T47D (cell line): ENCODE measurements around the gene ARMC9.
"Not testable (repeated sequence)": the region's sequence is repeated elsewhere in the genome, so short reads cannot be mapped to it uniquely, and the experiment has no call there.

Source experiments
- DNase-seq, 2 experiments: peaks; one replicate each; pipeline versions ENCODE4 v3.0.0 to v3.0.0-alpha.2; 2011 to 2012; ENCODE audit warnings: low read depth in 1 of 2, low spot score in 1 of 2
- JUND ChIP-seq: IDR thresholded peaks from 2 replicates; pipeline ENCODE4 v1.6.1; 2012; ENCODE audit warnings: low read depth
- in situ Hi-C: cut with HindIII; loops from 2 replicates; pipeline ENCODE4 v1.10.0; 2016; ENCODE audit warnings: low sequenced_read_pairs, low pct_unique_long_range_greater_than_20kb

Gene ARMC9

DNA sequence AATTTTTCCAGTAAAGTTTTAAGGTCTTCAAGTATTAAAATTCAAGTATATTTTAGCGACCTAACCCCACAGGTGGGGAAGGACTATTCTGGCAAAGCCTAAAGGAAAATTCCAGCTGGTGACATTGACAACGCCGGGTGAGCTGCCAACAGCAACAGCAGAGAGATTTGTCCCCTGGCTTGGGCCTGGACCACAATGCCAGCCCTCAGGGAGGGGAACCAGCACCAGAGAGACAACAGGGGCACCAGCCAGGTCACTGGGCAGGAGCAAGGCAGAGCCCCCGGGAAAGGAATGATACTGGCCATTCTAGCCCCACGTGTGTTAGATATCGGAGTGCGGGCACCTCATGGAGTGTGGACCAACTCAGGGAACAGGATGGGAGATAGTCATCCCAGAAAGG is 95.7 kb downstream of the ARMC9 start:
- no peak for TF ChIP-seq JUND
- DNase-seq: no peak
- in situ Hi-C loops: no loop called here

DNA sequence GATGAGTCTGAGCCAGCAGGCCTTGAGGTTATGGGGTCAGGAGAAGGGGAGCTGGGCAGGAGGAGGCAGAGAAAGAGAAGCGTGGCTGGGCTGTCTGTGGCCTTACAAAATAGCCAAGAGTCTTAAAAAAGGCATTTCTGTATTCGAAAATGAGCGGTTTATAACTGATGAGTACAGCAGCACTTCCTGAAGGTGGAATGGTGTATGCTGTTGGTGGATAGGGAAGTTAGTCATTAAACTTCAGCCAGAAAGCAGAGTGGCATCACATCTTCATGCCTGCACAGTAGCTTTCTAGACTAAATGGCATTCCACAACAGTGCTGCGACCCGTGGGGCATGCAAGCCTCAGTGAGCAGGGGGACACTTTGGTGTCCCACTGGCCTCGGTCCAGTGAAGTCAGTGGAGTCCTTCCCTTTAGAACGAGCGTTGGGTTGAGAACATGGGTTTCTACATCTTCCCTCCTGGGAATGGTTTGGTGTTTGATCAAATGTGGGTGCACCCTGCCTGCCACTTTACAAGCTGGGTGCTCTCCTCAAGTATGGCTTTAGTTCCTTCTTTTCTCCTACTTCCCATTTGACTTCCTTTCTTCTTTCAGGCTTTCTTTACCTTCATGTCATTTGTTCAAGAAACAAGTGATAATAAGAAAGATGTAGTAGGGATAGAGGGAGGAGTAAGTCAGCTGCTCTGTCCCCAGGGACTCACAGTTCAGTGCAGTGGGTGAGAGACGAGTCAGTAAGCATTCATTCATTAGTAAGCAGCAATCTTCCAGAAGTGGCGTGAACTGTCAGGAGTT is 96.3 kb downstream of the ARMC9 start:
- in situ Hi-C loops: no loop called here
- DNase-seq: no peak
- TF ChIP-seq JUND: no peak

DNA sequence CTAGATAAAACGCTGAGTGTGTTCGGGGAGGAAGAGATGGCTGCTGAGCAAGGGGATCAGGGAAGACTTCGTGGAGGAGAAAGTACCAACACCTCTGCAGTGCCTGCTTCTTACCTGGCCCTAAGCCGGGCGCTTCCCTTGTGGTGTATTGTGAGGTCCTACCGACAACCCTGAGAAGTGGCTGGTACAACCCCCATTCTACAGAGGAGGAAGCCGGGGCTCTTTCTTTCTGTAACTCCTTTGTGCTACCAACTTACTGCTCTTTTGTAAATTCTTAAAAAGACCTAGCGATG is 96.9 kb downstream of the ARMC9 start:
- DNase-seq: no peak
- in situ Hi-C loops: no loop called here
- TF ChIP-seq JUND: no peak

DNA sequence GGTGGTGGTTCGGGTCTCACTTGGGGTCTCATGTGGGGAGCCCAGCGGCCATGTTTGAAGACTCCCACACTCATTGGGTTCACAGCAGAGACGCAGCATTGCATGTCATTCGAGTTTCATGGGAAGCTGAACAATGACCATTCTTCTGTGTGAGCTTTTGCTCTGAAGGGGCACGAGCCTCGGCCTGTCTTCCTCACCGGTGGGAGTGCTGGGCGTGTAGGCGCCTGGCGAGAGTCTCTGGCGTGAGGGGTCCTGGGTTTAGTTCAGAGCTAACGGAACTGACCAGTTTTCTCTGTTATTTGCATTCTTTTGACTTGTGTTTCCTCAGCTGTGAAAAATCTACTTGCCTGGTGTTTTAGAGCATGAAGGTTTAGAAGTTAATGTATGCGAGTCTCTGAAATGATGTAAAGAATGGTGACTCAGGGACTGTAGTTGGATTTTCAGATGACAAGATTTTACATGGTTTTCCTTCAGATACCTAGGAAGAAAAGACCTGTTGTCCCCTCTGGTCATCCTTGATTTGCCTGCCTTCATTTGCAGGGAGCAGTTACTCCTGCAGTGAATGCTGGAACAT is 98.1 kb downstream of the ARMC9 start:
- in situ Hi-C loops: no loop called here
- no peak for DNase-seq
- TF ChIP-seq JUND: no peak

DNA sequence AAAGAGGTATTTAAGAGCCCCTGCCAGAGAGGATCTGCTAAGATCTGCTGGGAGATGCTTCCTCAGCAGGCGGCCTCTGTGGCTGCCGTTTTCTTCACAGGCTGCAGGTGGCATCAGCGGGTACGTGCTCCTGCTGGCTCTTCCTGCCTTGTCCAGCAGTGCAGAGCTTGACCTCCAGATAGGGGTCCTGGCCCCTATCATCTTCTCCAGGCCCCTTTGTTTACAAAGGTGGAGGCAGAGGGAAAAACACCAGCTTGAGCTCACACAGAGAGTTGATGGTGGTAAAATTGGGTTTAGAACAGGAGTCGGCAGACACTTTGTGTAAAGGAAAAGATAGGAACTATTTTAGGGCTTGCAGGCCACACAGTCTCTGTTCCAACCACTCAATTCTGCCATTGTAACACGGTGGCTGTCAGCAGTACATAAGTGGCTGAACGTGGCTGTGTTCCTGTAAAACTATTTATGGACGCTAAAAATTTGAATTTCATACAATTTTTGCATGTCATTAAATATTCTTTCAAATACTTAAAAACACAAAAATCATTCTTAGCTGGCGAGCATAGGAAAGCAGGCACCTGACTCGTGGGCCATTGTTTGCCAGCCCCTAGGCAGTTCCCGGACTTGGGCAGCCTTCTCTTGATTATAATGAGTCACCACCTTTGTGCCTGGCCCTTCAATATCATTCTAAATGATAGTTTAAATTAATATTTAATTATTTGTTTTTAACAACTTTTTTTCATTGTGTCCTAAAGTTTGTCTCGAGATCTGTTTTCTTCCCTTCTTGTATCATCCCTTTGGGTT is 98.9 kb downstream of the ARMC9 start:
- no peak for TF ChIP-seq JUND
- peak; percentile 55 to 58 for DNase-seq
- in situ Hi-C loops: no loop called here

DNA sequence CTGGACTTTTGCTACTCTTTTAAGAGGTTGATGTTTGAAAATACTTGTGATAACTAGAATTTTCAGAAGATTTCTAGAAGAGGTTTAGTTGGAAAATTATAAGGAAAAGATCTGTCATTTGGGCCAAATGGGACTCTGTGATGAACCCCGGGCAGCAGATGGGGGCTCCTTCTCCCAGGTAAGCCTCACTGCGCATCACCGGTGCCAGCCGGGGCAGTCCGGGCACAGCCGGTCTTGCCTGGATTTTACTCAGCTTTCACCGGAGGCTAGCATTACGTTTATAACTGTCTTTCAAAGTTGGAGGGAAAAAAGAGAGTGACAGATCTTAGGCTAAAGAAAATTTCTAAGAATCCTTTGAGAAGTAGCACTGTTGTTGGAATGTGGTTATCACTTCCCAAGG is 99.7 kb downstream of the ARMC9 start:
- in situ Hi-C loops: no loop called here
- TF ChIP-seq JUND: no peak

DNA sequence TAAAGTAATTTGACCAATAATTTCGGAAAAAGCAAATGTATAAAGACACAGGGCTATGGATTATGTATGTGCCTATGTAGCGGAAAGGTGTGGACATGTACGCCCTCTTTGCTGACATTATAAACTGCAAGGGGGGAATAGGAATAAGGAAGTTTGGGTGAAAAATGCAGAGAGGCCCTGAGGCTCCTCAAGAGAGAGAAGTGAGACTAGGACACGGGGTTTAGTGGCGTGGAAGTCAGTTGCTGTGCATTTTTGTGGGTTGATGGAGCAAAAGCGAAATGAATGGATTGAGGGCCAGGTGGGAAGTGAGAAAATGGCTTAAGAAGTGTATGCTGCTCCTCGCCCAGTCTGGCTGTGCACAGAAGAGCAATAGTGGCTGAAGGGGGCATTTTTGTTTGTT is 100.8 kb downstream of the ARMC9 start:
- in situ Hi-C loops: no loop called here
- no peak for TF ChIP-seq JUND
- DNase-seq: no peak

More for the DNA sequence above, 99.7 kb downstream of the ARMC9 start:
- DNase-seq: no peak

DNA sequence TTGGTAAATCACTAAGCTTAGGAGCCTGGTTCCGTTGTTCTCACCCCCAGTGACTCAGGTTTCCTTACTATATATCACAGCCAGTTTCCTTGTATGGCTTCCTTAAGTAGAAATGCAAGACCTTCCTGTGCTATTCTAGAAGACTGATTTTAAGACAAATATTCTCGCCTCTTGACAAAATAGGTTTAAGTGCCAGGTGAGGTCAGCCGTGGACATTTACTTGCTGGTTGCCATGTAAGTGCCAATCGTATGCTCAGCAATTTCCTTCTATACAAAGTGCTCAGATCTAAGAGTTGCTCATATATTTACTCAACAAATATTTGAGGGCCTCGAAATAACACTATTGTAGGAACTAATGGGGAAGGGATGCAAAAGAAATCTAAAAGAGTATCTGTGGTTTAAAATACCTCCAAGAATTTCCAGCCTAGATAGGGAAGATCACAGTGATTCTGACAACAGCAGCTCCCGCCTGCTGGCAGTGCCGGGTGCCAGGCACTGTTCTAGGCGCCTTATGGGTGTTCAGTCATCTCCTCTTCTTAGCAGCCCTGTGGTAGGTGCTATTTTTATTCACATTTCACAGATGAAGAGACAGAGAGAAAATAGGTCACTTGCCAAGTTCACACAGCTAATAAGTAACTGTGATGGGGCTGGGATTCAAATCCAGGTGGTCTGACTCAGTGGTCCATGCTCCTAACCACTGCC is 101.7 kb downstream of the ARMC9 start:
- in situ Hi-C loops: no loop called here
- DNase-seq: peak in 1 of 2 experiments; percentile 8
- no peak for TF ChIP-seq JUND

DNA sequence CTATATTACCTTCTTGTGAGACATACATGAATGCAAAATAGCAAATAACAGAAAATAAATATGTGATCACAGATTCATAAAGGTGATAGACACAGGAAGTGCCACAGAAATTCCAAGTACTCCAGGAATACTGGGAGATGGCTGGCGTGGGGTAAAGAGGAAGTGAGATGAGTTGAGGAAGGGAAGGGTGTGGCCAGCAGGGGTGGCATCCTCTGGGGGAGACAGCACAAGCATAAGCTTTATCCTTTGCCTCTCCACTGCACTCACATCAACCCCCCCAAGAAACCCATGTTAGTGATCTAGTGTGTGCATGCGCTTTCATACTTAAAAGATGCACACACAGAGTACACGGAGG is 102.3 kb downstream of the ARMC9 start:
- in situ Hi-C loops: no loop called here
- TF ChIP-seq JUND: no peak
- DNase-seq: no peak

DNA sequence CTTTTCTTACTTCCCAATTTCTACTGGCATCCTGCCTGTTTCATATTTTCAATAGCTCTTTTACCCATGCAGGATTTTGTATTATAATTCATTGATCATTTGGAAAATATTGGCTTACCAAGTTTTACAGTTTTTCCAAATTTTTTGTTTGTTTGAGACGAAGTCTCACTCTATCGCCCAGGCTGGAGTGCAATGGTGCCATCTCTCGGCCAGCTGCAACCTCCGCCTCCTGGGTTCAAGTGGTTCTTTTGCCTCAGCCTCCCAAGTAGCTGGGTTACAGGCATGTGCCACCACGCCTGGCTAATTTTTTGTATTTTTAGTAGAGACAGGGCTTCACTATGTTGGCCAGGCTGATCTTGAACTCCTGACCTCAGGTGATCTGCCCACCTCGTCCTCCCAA is 105.8 kb downstream of the ARMC9 start:
- in situ Hi-C loops, DNase-seq: not testable (repeated sequence)

DNA sequence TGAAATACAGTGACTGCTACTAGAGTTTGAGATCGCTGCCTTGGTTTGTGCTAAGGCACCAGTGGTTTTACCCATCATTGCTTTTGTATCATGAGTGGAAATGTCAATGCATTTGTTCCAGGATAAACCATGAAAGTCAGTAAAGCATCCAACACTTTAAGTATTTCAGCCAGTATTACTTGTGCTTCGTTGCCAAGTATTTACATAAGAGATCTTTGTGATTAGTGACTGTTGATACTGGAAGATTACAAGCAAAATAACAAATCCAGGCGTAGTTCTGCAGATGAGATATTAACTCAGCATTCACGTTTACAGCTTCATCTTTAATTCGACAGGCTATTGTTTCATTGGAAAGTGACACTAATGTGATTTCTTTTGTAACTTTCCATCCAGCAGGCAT is 106.8 kb downstream of the ARMC9 start:
- in situ Hi-C loops: no loop called here
- no peak for TF ChIP-seq JUND
- no peak for DNase-seq

DNA sequence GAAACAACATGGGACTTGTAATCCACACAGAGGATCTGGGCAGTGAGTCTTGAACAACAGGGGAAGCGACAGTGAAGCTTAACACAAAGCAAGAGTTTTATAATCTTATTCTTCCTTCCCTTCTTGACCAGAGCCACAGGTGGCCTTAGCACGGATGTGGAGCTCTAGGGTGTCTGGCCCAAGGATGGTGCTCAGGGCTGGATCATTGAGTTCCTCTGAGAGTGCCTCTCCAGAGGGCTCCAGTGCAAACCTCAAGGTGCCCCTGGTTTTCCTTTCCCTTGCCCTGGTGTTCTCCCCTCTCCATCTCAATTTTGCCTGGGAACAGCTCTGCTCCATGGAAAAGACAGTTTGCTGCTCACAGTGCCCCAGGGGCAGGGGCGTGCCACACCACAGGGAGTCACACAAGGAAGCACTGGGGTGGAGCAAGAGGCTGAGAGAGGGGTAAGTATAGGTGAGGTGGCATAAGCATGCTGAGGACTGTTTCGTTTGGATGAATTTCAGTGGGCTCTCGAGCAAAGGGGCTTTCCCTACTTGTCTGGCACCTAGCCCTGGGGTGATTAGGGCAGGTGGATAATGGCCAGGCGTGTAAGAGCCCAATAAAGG is 108.5 kb downstream of the ARMC9 start:
- TF ChIP-seq JUND: no peak
- no peak for DNase-seq
- in situ Hi-C loops: no loop called here
